HEK293 (cell line): ENCODE results near the gene SLC22A3.

Experiments used
- GLIS1 ChIP-seq: fragments of 450-650 bp; formaldehyde crosslinking; IDR thresholded peaks from 2 replicates; pipeline ENCODE4 v1.5.1; 2016; ENCODE audit warnings: missing biosample characterization, missing genetic modification characterization
- GLIS2 ChIP-seq: fragments of 450-650 bp; formaldehyde crosslinking; IDR thresholded peaks from 2 replicates; pipeline ENCODE4 v1.5.1; 2016; ENCODE audit warnings: missing biosample characterization, missing genetic modification characterization
- HOXD13 ChIP-seq: sonication (generic); formaldehyde crosslinking; IDR thresholded peaks from 2 replicates; pipeline ENCODE4 v1.8.0; 2022; ENCODE audit warnings: missing genetic modification reagents, borderline replicate concordance
- KLF17 ChIP-seq: fragments of 450-650 bp; formaldehyde crosslinking; IDR thresholded peaks from 2 replicates; pipeline ENCODE4 v1.5.1; 2016; ENCODE audit warnings: missing biosample characterization, missing genetic modification characterization
- SETDB1 ChIP-seq: IDR thresholded peaks from one replicate; pipeline ENCODE4 v1.6.1; 2017; ENCODE audit warnings: mild to moderate bottlenecking, low read length, moderate library complexity, mixed read lengths; ENCODE audit not compliant: insufficient read length
- TCF7L2 ChIP-seq: IDR thresholded peaks from 2 replicates; pipeline ENCODE4 v1.6.1; 2011; ENCODE audit warnings: low read depth, mild to moderate bottlenecking, inconsistent platforms, low read length, moderate library complexity, borderline replicate concordance
- TSHZ1 ChIP-seq: fragments of 450-650 bp; formaldehyde crosslinking; IDR thresholded peaks from 2 replicates; pipeline ENCODE4 v1.5.1; 2016; ENCODE audit warnings: missing biosample characterization, missing genetic modification characterization, borderline replicate concordance
- WT1 ChIP-seq: fragments of 450-650 bp; formaldehyde crosslinking; IDR thresholded peaks from 2 replicates; pipeline ENCODE4 v1.5.1; 2016; ENCODE audit warnings: missing biosample characterization, missing genetic modification characterization
- ZBTB17 ChIP-seq: fragments of 450-650 bp; formaldehyde crosslinking; IDR thresholded peaks from 2 replicates; pipeline ENCODE4 v1.5.1; 2016; ENCODE audit warnings: missing biosample characterization, missing genetic modification characterization
- ZBTB48 ChIP-seq: fragments of 450-650 bp; formaldehyde crosslinking; IDR thresholded peaks from 2 replicates; pipeline ENCODE4 v1.5.1; 2016; ENCODE audit warnings: missing biosample characterization, missing genetic modification characterization
- ZBTB8A ChIP-seq: fragments of 450-650 bp; formaldehyde crosslinking; IDR thresholded peaks from 2 replicates; pipeline ENCODE4 v1.5.1; 2016; ENCODE audit warnings: missing biosample characterization, missing genetic modification characterization
- ZFP3 ChIP-seq: fragments of 450-650 bp; formaldehyde crosslinking; IDR thresholded peaks from 2 replicates; pipeline ENCODE4 v1.5.1; 2016; ENCODE audit warnings: low read depth, missing biosample characterization, missing genetic modification characterization
- ZNF114 ChIP-seq: fragments of 450-650 bp; formaldehyde crosslinking; IDR thresholded peaks from 2 replicates; pipeline ENCODE4 v1.5.0; 2017; ENCODE audit warnings: missing biosample characterization, missing genetic modification characterization
- ZNF138 ChIP-seq: fragments of 450-650 bp; formaldehyde crosslinking; IDR thresholded peaks from 2 replicates; pipeline ENCODE4 v1.5.1; 2016; ENCODE audit warnings: missing biosample characterization, missing genetic modification characterization, borderline replicate concordance
- ZNF157 ChIP-seq: fragments of 450-650 bp; formaldehyde crosslinking; IDR thresholded peaks from 2 replicates; pipeline ENCODE4 v1.5.1; 2016; ENCODE audit warnings: missing biosample characterization, missing genetic modification characterization
- ZNF223 ChIP-seq: fragments of 450-650 bp; formaldehyde crosslinking; IDR thresholded peaks from 2 replicates; pipeline ENCODE4 v1.5.1; 2016; ENCODE audit warnings: missing biosample characterization, missing genetic modification characterization
- ZNF24 ChIP-seq: fragments of 450-650 bp; formaldehyde crosslinking; IDR thresholded peaks from 2 replicates; pipeline ENCODE4 v1.5.1; 2016; ENCODE audit warnings: missing biosample characterization, missing genetic modification characterization
- ZNF266 ChIP-seq: fragments of 450-650 bp; formaldehyde crosslinking; IDR thresholded peaks from 2 replicates; pipeline ENCODE4 v1.5.1; 2016; ENCODE audit warnings: missing biosample characterization, missing genetic modification characterization, low read depth
- ZNF335 ChIP-seq: fragments of 450-650 bp; formaldehyde crosslinking; conservative IDR thresholded peaks from 2 replicates; pipeline ENCODE4 v1.5.1; 2016; ENCODE audit warnings: missing biosample characterization, missing genetic modification characterization
- ZNF354C ChIP-seq: fragments of 450-650 bp; formaldehyde crosslinking; IDR thresholded peaks from 2 replicates; pipeline ENCODE4 v1.5.1; 2016; ENCODE audit warnings: missing biosample characterization, missing genetic modification characterization, low read depth, borderline replicate concordance
- ZNF423 ChIP-seq: fragments of 450-650 bp; formaldehyde crosslinking; IDR thresholded peaks from 2 replicates; pipeline ENCODE4 v1.5.1; 2016; ENCODE audit warnings: missing biosample characterization, missing genetic modification characterization
- ZNF521 ChIP-seq: fragments of 450-650 bp; formaldehyde crosslinking; IDR thresholded peaks from 2 replicates; pipeline ENCODE4 v1.5.1; 2017; ENCODE audit warnings: missing biosample characterization, mild to moderate bottlenecking, missing genetic modification characterization
- ZNF548 ChIP-seq: fragments of 450-650 bp; formaldehyde crosslinking; IDR thresholded peaks from 2 replicates; pipeline ENCODE4 v1.5.1; 2016; ENCODE audit warnings: missing biosample characterization, missing genetic modification characterization
- ZNF549 ChIP-seq: fragments of 450-650 bp; IDR thresholded peaks from 2 replicates; pipeline ENCODE4 v1.5.1; 2018; ENCODE audit warnings: missing biosample characterization, missing genetic modification characterization, mild to moderate bottlenecking, inconsistent platforms, moderate library complexity
- ZNF571 ChIP-seq: fragments of 450-650 bp; formaldehyde crosslinking; IDR thresholded peaks from 2 replicates; pipeline ENCODE4 v1.5.0; 2017; ENCODE audit warnings: missing biosample characterization, missing genetic modification characterization
- ZNF580 ChIP-seq: fragments of 450-650 bp; formaldehyde crosslinking; IDR thresholded peaks from 2 replicates; pipeline ENCODE4 v1.5.1; 2016; ENCODE audit warnings: missing biosample characterization, missing genetic modification characterization
- ZNF623 ChIP-seq: fragments of 450-650 bp; formaldehyde crosslinking; IDR thresholded peaks from 2 replicates; pipeline ENCODE4 v1.5.1; 2016; ENCODE audit warnings: missing biosample characterization, missing genetic modification characterization
- ZNF654 ChIP-seq: fragments of 450-650 bp; formaldehyde crosslinking; IDR thresholded peaks from 2 replicates; pipeline ENCODE4 v1.5.1; 2016; ENCODE audit warnings: low read depth, missing biosample characterization, missing genetic modification characterization
- ZNF658 ChIP-seq: fragments of 450-650 bp; formaldehyde crosslinking; IDR thresholded peaks from 2 replicates; pipeline ENCODE4; 2016; ENCODE audit warnings: missing biosample characterization, missing genetic modification characterization
- ZNF677 ChIP-seq: fragments of 450-650 bp; IDR thresholded peaks from 2 replicates; pipeline ENCODE4 v1.5.0; 2018; ENCODE audit warnings: missing biosample characterization, mild to moderate bottlenecking, missing genetic modification characterization, moderate library complexity
- ZNF707 ChIP-seq: fragments of 450-650 bp; formaldehyde crosslinking; IDR thresholded peaks from 2 replicates; pipeline ENCODE4 v1.5.1; 2016; ENCODE audit warnings: missing biosample characterization, missing genetic modification characterization
- ZNF777 ChIP-seq: fragments of 450-650 bp; formaldehyde crosslinking; IDR thresholded peaks from 2 replicates; pipeline ENCODE4 v1.5.1; 2017; ENCODE audit warnings: missing biosample characterization, missing genetic modification characterization, borderline replicate concordance
- ZNF791 ChIP-seq: fragments of 450-650 bp; formaldehyde crosslinking; IDR thresholded peaks from 2 replicates; pipeline ENCODE4 v1.5.1; 2016; ENCODE audit warnings: missing biosample characterization, missing genetic modification characterization
- ZNF830 ChIP-seq: fragments of 450-650 bp; IDR thresholded peaks from 2 replicates; pipeline ENCODE4 v1.5.0; 2018; ENCODE audit warnings: missing biosample characterization, missing genetic modification characterization, low read depth, mild to moderate bottlenecking, moderate library complexity
- ZNF837 ChIP-seq: fragments of 450-650 bp; formaldehyde crosslinking; IDR thresholded peaks from 2 replicates; pipeline ENCODE4 v1.5.1; 2016; ENCODE audit warnings: missing biosample characterization, missing genetic modification characterization
- ZSCAN18 ChIP-seq: fragments of 450-650 bp; formaldehyde crosslinking; IDR thresholded peaks from 2 replicates; pipeline ENCODE4 v1.5.1; 2016; ENCODE audit warnings: missing biosample characterization, missing genetic modification characterization
- ZSCAN30 ChIP-seq: fragments of 450-650 bp; IDR thresholded peaks from 2 replicates; pipeline ENCODE4 v1.5.1; 2018; ENCODE audit warnings: missing biosample characterization, mild to moderate bottlenecking, missing genetic modification characterization, moderate library complexity

Gene SLC22A3

GRCh38 chr6:160348223-160349019 is at the start of gene SLC22A3 (continued):
- TF ChIP-seq ZSCAN18 (tag by site-specific recombination) (no peak), ZFP3 (tag by site-specific recombination) (no peak), ZBTB17 (peak; percentile 29; the same call in 1 of the 2 replicates), TSHZ1 (tag by site-specific recombination) (no peak), ZNF423 (tag by site-specific recombination) (no peak), ZNF24 (tag by site-specific recombination) (no peak), ZNF791 (no peak), ZNF335 (tag by site-specific recombination) (peak; percentile 42; the same call in 1 of the 2 replicates), ZBTB8A (tag by site-specific recombination) (peak; percentile 66), ZSCAN30 (tag by site-specific recombination) (no peak), GLIS2 (no peak; the same call in 1 of the 2 replicates), GLIS1 (tag by site-specific recombination) (peak; percentile 56; the same call in 1 of the 2 replicates), ZNF138 (no peak), ZNF157 (tag by site-specific recombination) (no peak), ZNF654 (tag by site-specific recombination) (no peak), ZNF658 (tag by site-specific recombination) (no peak), ZBTB48 (0 out of 2 replicates have a peak, but pooled peaks have one; percentile 24), ZNF837 (no peak), TCF7L2 (no peak), ZNF548 (tag by site-specific recombination) (no peak), ZNF580 (tag by site-specific recombination) (no peak), ZNF266 (no peak), SETDB1 (no peak), WT1 (tag by site-specific recombination) (no peak), ZNF223 (tag by site-specific recombination) (peak; percentile 37; the same call in 1 of the 2 replicates), ZNF777 (tag by site-specific recombination) (peak; percentile 63; the same call in 1 of the 2 replicates), ZNF830 (no peak), ZNF677 (no peak), HOXD13 (no peak), ZNF623 (tag by site-specific recombination) (no peak), ZNF707 (tag by site-specific recombination) (no peak), ZNF354C (no peak), KLF17 (tag by site-specific recombination) (no peak), ZNF521 (no peak), ZNF549 (tag by site-specific recombination) (no peak), ZNF114 (tag by site-specific recombination) (no peak), ZNF571 (tag by site-specific recombination) (no peak)
